T-helper 17 cell (primary cell): ENCODE measurements around the gene GATB. TPM values are rescaled to one million over a fixed set of nuclear protein-coding genes. Genes with fewer than 3 reads are reported as not detected.

ENCODE experiments used
- ATAC-seq: fragments of 150-1000 bp; cut with Tn5 transposase; 2 replicates; pipeline ENCODE4 v1.10.0; 2021; ENCODE audit warnings: mild to moderate bottlenecking, moderate library complexity
- DNase-seq, 3 donors: peaks; one replicate each; pipeline versions ENCODE4 v3.0.0 to v3.0.0-alpha.2; 2020 to 2021
- H3K9me3 ChIP-seq: one replicate; pipeline ENCODE4 v1.7.0; 2013; ENCODE audit warnings: low read length, mild to moderate bottlenecking; ENCODE audit not compliant: control insufficient read depth, poor library complexity, severe bottlenecking
- H3K27ac Mint-ChIP-seq: one replicate; pipeline ENCODE4 v1.8.0; 2022; ENCODE audit warnings: mild to moderate bottlenecking, moderate library complexity, mixed read lengths
- H3K27me3 Mint-ChIP-seq: one replicate; pipeline ENCODE4 v1.8.0; 2022; ENCODE audit warnings: mixed read lengths
- H3K36me3 Mint-ChIP-seq: one replicate; pipeline ENCODE4 v1.8.0; 2022; ENCODE audit warnings: low read depth, mixed read lengths
- H3K4me1 Mint-ChIP-seq: one replicate; pipeline ENCODE4 v1.8.0; 2022; ENCODE audit warnings: mild to moderate bottlenecking, mixed read lengths
- H3K4me3 Mint-ChIP-seq: one replicate; pipeline ENCODE4 v1.8.0; 2022; ENCODE audit warnings: mild to moderate bottlenecking, moderate library complexity, mixed read lengths
- total RNA-seq, 4 donors: library from RNA in 2 of 4; stranded (reverse) in 2 of 4; gene quantifications; one replicate each; pipeline ENCODE4 v1.2.3 and lab custom pipeline; 2022 to 2026

The GATB gene
- total RNA-seq, 2 donors from 2014 or later = 7.5 to 8.3 TPM

- DNase-seq (no peak), ATAC-seq (no peak)
- H3K36me3 Mint-ChIP-seq = peaks cover 2% of the 10 kb centered on the region
- H3K27me3 Mint-ChIP-seq = peaks cover 20% of the 10 kb centered on the region
- H3K27ac Mint-ChIP-seq = no peak overlapping the region
- H3K4me1 Mint-ChIP-seq = peaks cover 3% of the 10 kb centered on the region
- H3K4me3 Mint-ChIP-seq = no peak overlapping the region
- no peaks in the 10 kb centered on the region for H3K9me3 ChIP-seq
Observed at GRCh38 chr4:151798678-151799416, 38.0 kb upstream of the GATB start.

GRCh38 chr4:151797853-151798252 is 37.0 kb upstream of the GATB start:
- no peaks in the 10 kb centered on the region for H3K9me3 ChIP-seq
- Mint-ChIP-seq H3K36me3 (peaks cover 5% of the 10 kb centered on the region), H3K4me1 (peaks cover 3% of the 10 kb centered on the region), H3K27ac (no peak overlapping the region), H3K27me3 (peaks cover 25% of the 10 kb centered on the region), H3K4me3 (no peak overlapping the region)
- DNase-seq (no peak), ATAC-seq (no peak)

GRCh38 chr4:151797131-151797530 is 36.3 kb upstream of the GATB start:
- peaks cover 5% of the 10 kb centered on the region for H3K36me3 Mint-ChIP-seq
- ATAC-seq (no peak), DNase-seq (no peak)
- H3K4me3 Mint-ChIP-seq = no peak overlapping the region
- peaks cover 3% of the 10 kb centered on the region for H3K4me1 Mint-ChIP-seq
- H3K27ac Mint-ChIP-seq = no peak overlapping the region
- H3K27me3 Mint-ChIP-seq = peaks cover 27% of the 10 kb centered on the region
- no peaks in the 10 kb centered on the region for H3K9me3 ChIP-seq

GRCh38 chr4:151796106-151796505 is 35.3 kb upstream of the GATB start:
- H3K9me3 ChIP-seq = no peaks in the 10 kb centered on the region
- Mint-ChIP-seq H3K4me3 (no peak overlapping the region), H3K4me1 (peaks cover 3% of the 10 kb centered on the region), H3K27ac (no peak overlapping the region), H3K27me3 (peaks cover 34% of the 10 kb centered on the region), H3K36me3 (peaks cover 5% of the 10 kb centered on the region)
- DNase-seq (no peak), ATAC-seq (no peak)

GRCh38 chr4:151792995-151793394 is 32.2 kb upstream of the GATB start:
- H3K27ac Mint-ChIP-seq = peak overlapping the region; percentile 71
- H3K9me3 ChIP-seq = no peaks in the 10 kb centered on the region
- H3K4me1 Mint-ChIP-seq = no peaks in the 10 kb centered on the region
- H3K36me3 Mint-ChIP-seq = peaks cover 5% of the 10 kb centered on the region
- ATAC-seq (no peak), DNase-seq (no peak)
- H3K27me3 Mint-ChIP-seq = peaks cover 41% of the 10 kb centered on the region
- H3K4me3 Mint-ChIP-seq = no peak overlapping the region

- H3K4me3 Mint-ChIP-seq = no peak overlapping the region
Observed at GRCh38 chr4:151792530-151792929, 31.7 kb upstream of the GATB start.

GRCh38 chr4:151788021-151788420 is 27.2 kb upstream of the GATB start:
- Mint-ChIP-seq H3K4me1 (no peaks in the 10 kb centered on the region), H3K36me3 (peaks cover 1% of the 10 kb centered on the region), H3K27me3 (peaks cover 39% of the 10 kb centered on the region)

More at GRCh38 chr4:151792530-151792929, 31.7 kb upstream of the GATB start:
- Mint-ChIP-seq H3K27ac (peak overlapping the region; percentile 71), H3K36me3 (peaks cover 5% of the 10 kb centered on the region), H3K4me1 (no peaks in the 10 kb centered on the region), H3K27me3 (peaks cover 41% of the 10 kb centered on the region)
- no peaks in the 10 kb centered on the region for H3K9me3 ChIP-seq
- DNase-seq (no peak), ATAC-seq (no peak)

GRCh38 chr4:151786158-151786495 is 25.3 kb upstream of the GATB start:
- Mint-ChIP-seq H3K27ac (no peak overlapping the region), H3K4me1 (peaks cover 6% of the 10 kb centered on the region), H3K4me3 (no peak overlapping the region), H3K36me3 (no peaks in the 10 kb centered on the region), H3K27me3 (peaks cover 31% of the 10 kb centered on the region)
- ATAC-seq (no peak), DNase-seq (no peak)
- H3K9me3 ChIP-seq = no peaks in the 10 kb centered on the region

More at GRCh38 chr4:151788021-151788420, 27.2 kb upstream of the GATB start:
- H3K4me3 Mint-ChIP-seq = no peak overlapping the region
- no peak overlapping the region for H3K27ac Mint-ChIP-seq
- DNase-seq (no peak), ATAC-seq (no peak)
- no peaks in the 10 kb centered on the region for H3K9me3 ChIP-seq

GRCh38 chr4:151785484-151786157 is 24.8 kb upstream of the GATB start:
- no peak overlapping the region for H3K4me3 Mint-ChIP-seq
- H3K27me3 Mint-ChIP-seq = peaks cover 31% of the 10 kb centered on the region

GRCh38 chr4:151784706-151785105 is 23.9 kb upstream of the GATB start:
- Mint-ChIP-seq H3K4me1 (peaks cover 6% of the 10 kb centered on the region), H3K36me3 (no peaks in the 10 kb centered on the region)
- DNase-seq = no peak

More at GRCh38 chr4:151785484-151786157, 24.8 kb upstream of the GATB start:
- ATAC-seq (no peak), DNase-seq (no peak)
- Mint-ChIP-seq H3K27ac (no peak overlapping the region), H3K36me3 (no peaks in the 10 kb centered on the region), H3K4me1 (peaks cover 6% of the 10 kb centered on the region)
- no peaks in the 10 kb centered on the region for H3K9me3 ChIP-seq

GRCh38 chr4:151783867-151784266 is 23.1 kb upstream of the GATB start:
- ATAC-seq (no peak), DNase-seq (no peak)
- Mint-ChIP-seq H3K4me3 (no peak overlapping the region), H3K27ac (no peak overlapping the region), H3K36me3 (no peaks in the 10 kb centered on the region), H3K27me3 (peaks cover 40% of the 10 kb centered on the region), H3K4me1 (peaks cover 6% of the 10 kb centered on the region)
- H3K9me3 ChIP-seq = no peaks in the 10 kb centered on the region

More at GRCh38 chr4:151784706-151785105, 23.9 kb upstream of the GATB start:
- Mint-ChIP-seq H3K27ac (no peak overlapping the region), H3K4me3 (no peak overlapping the region), H3K27me3 (peaks cover 34% of the 10 kb centered on the region)
- no peak for ATAC-seq
- no peaks in the 10 kb centered on the region for H3K9me3 ChIP-seq

- Mint-ChIP-seq H3K4me1 (peaks cover 6% of the 10 kb centered on the region), H3K27ac (no peak overlapping the region), H3K36me3 (no peaks in the 10 kb centered on the region), H3K4me3 (no peak overlapping the region), H3K27me3 (peaks cover 46% of the 10 kb centered on the region)
- no peaks in the 10 kb centered on the region for H3K9me3 ChIP-seq
- no peak for ATAC-seq
- DNase-seq = no peak
Observed at GRCh38 chr4:151782296-151782695, 21.5 kb upstream of the GATB start.

GRCh38 chr4:151781026-151781425 is 20.2 kb upstream of the GATB start:
- Mint-ChIP-seq H3K27ac (no peak overlapping the region), H3K36me3 (peaks cover under 1% of the 10 kb centered on the region), H3K27me3 (peaks cover 50% of the 10 kb centered on the region), H3K4me3 (no peak overlapping the region), H3K4me1 (peaks cover 6% of the 10 kb centered on the region)
- DNase-seq (no peak), ATAC-seq (no peak)
- H3K9me3 ChIP-seq = no peaks in the 10 kb centered on the region

- peaks cover 35% of the 10 kb centered on the region for H3K27me3 Mint-ChIP-seq
- ATAC-seq (no peak), DNase-seq (no peak)
- peaks cover 2% of the 10 kb centered on the region for H3K36me3 Mint-ChIP-seq
- H3K9me3 ChIP-seq = no peaks in the 10 kb centered on the region
- peaks cover 6% of the 10 kb centered on the region for H3K4me1 Mint-ChIP-seq
- no peak overlapping the region for H3K27ac Mint-ChIP-seq
- no peak overlapping the region for H3K4me3 Mint-ChIP-seq
Observed at GRCh38 chr4:151777471-151777870, 16.7 kb upstream of the GATB start.
